Measurements from ENCODE around the gene SLC39A13. TPM values are rescaled to one million over a fixed set of nuclear protein-coding genes. Genes with fewer than 3 reads are reported as not detected.

SLC39A13 gene
- total and polyA plus RNA-seq, 2 of the 13 experiments (the other 11 are each of a cell fraction or from before 2014, with no cell fraction given): 15.3 to 30.5 TPM

DNA sequence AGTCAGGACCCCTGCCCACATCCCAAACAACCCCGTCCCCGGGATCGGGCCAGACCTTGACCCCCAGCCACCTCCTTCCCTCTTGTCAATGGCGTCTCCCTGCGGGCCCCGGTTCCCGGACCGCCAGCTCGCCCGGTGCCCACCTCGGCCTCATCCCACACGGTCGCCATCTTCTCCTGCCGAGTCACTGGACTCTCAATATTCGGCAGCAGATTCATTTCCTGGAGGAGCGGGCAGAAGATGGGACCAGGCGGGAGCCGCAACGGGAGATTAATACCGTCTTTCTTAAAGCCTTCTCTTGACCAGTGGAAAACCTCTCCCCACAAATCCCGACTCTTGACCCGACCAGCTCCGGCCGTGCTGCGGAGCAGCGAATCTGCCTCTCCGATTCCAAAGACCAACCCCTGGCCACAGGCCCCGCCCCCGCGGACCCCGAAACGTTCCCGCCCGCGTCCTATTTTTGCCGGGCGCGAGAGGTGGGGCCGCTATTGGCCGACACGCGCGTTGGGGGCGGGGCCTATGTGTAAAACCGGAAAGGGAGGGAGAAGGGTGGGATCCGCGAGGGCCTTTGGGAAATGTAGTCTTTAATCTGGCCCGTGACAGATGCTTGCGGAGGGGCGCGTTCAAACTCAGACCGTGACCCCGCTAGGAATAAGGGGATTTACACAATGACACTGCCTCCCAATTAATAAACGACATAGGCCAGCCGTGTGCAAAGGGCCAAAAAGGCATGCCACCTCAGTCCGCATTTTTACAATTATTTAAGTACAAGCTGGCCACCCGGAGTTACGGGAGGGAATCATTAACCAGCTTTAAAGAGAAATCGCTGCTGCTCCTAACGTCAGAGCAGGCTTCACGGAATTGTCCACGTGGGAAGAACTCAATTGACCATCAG, 17.9 kb downstream of the SLC39A13 start, which contains the start of gene PSMC3 (continued):
- TF ChIP-seq, protein P1, sequence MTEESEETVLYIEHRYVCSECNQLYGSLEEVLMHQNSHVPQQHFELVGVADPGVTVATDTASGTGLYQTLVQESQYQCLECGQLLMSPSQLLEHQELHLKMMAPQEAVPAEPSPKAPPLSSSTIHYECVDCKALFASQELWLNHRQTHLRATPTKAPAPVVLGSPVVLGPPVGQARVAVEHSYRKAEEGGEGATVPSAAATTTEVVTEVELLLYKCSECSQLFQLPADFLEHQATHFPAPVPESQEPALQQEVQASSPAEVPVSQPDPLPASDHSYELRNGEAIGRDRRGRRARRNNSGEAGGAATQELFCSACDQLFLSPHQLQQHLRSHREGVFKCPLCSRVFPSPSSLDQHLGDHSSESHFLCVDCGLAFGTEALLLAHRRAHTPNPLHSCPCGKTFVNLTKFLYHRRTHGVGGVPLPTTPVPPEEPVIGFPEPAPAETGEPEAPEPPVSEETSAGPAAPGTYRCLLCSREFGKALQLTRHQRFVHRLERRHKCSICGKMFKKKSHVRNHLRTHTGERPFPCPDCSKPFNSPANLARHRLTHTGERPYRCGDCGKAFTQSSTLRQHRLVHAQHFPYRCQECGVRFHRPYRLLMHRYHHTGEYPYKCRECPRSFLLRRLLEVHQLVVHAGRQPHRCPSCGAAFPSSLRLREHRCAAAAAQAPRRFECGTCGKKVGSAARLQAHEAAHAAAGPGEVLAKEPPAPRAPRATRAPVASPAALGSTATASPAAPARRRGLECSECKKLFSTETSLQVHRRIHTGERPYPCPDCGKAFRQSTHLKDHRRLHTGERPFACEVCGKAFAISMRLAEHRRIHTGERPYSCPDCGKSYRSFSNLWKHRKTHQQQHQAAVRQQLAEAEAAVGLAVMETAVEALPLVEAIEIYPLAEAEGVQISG (CRISPR knock-in tag; IDR thresholded peaks at IDR 0.05): peak; percentile 71
- TF ChIP-seq NFYB (CRISPR knock-in tag; IDR thresholded peaks at IDR 0.05) (peak; percentile 82), NKX3-1 (CRISPR knock-in tag; IDR thresholded peaks at IDR 0.05) (peak; percentile 88), FOSL1 (CRISPR knock-in tag; IDR thresholded peaks at IDR 0.05; ENCODE audit: borderline replicate concordance) (no peak), RBFOX2 (IDR thresholded peaks at IDR 0.05; ENCODE audit: low read depth, low read length) (peak; percentile 79), ZNF737 (CRISPR knock-in tag; IDR thresholded peaks at IDR 0.05; ENCODE audit: borderline replicate concordance) (no peak; the same call in 1 of the 2 replicates), ZFP41 (CRISPR knock-in tag; IDR thresholded peaks at IDR 0.05; ENCODE audit: borderline replicate concordance) (no peak), THRA (CRISPR knock-in tag; IDR thresholded peaks at IDR 0.05; ENCODE audit: borderline replicate concordance) (no peak; the same call in 1 of the 2 replicates), NR0B2 (CRISPR knock-in tag; IDR thresholded peaks at IDR 0.05) (no peak), THAP7 (CRISPR knock-in tag; IDR thresholded peaks at IDR 0.05) (no peak), ZNF777 (CRISPR knock-in tag; IDR thresholded peaks at IDR 0.05) (no peak), ZSCAN29 (CRISPR knock-in tag; conservative IDR thresholded peaks at IDR 0.05) (0 out of 2 replicates have a peak, but pooled peaks have one; percentile 49), ZNF577 (CRISPR knock-in tag; IDR thresholded peaks at IDR 0.05; ENCODE audit: borderline replicate concordance, low read depth) (no peak), RERE (CRISPR knock-in tag; IDR thresholded peaks at IDR 0.05; ENCODE audit: low read depth) (peak; percentile 41; the same call in 1 of the 2 replicates)
- TF ChIP-seq, protein P2, sequence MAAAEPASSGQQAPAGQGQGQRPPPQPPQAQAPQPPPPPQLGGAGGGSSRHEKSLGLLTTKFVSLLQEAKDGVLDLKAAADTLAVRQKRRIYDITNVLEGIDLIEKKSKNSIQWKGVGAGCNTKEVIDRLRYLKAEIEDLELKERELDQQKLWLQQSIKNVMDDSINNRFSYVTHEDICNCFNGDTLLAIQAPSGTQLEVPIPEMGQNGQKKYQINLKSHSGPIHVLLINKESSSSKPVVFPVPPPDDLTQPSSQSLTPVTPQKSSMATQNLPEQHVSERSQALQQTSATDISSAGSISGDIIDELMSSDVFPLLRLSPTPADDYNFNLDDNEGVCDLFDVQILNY (CRISPR knock-in tag; conservative IDR thresholded peaks at IDR 0.05): peak; percentile 79; the same call in 1 of the 2 replicates
